K562 (cell line): ENCODE results near the gene GPR153.

Experiments used
- CREB1 ChIP-seq, 2 experiments: sonication (generic) in 1 of 2; formaldehyde crosslinking in 1 of 2; IDR thresholded peaks; 2 replicates each; pipeline versions ENCODE4 v1.6.1 to v1.8.0; 2012 to 2022; ENCODE audit warnings: inconsistent platforms in 1 of 2, mild to moderate bottlenecking in 1 of 2, missing genetic modification reagents in 1 of 2, moderate library complexity in 1 of 2
- ETV6 ChIP-seq, 3 experiments: fragments of 150-350 bp in 1 of 3; sonication (generic) in 1 of 3; formaldehyde crosslinking in 1 of 3; IDR thresholded peaks; 2 replicates each; pipeline versions ENCODE4 v1.6.1 to v1.8.0; 2014 to 2022; ENCODE audit warnings: borderline replicate concordance in 2 of 3, low read depth in 2 of 3, antibody characterized with exemption in 1 of 3, low read length in 1 of 3, mild to moderate bottlenecking in 1 of 3, missing genetic modification reagents in 1 of 3
- PHF20 ChIP-seq: fragments of 450-650 bp; IDR thresholded peaks from 2 replicates; pipeline ENCODE4 v1.6.1; 2018; ENCODE audit not compliant: partially characterized antibody
- ZNF780A ChIP-seq: fragments of 250-450 bp; sonication (Bioruptor Pico); IDR thresholded peaks from 2 replicates; pipeline ENCODE4 v1.5.0; 2021; ENCODE audit warnings: mild to moderate bottlenecking

DNA sequence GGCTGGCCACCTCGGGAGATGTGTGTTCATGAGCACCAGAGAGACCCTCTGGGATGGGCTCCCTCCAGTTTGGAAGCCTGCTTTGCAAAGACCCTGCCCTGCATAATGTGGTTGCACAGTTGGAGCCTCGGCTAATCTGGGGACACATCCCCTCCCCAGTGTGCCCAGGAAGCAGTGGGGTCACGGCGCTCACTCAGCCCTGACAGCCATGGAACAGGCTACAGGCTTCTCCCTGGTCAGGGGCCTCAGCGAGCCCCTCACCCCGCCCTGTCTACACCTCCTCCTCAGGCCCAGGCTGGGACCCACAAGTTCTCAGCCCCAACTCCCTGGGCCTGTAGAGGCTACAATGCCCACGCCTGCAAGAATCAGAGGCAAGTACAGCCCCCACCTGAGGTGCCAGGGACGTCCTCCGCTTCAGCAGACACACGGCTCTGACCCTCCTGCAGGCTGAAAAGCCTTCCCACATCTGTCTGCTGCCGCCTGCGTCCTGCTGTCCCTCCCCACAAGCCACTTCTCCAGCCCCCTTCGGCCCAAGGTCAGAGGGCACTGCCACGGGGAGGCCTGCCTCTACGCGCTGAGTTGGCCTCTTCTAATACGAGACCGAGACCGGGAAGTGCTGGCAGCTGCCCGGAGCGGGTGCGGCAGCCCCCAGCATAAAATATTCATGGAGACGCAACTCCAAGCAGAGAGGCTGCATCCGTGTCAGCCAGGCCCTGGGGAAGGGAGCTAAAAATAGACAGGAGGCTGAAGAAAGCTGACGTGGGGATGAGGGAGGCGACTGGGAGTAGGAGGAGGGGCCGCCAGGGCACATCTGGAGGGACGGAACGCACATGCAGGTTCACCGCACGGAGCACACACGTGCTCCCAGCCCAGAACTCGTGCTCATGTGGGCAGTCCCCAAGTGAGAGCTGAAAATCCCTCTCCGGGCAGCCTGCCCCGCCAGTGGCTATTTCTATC is 15.2 kb upstream of the GPR153 start:
- TF ChIP-seq ETV6 (IDR thresholded peaks at IDR 0.05; ENCODE audit: borderline replicate concordance in 1 of 2, low read depth in 2 of 2, low read length in 1 of 2) (no peak), ETV6 (CRISPR knock-in tag; IDR thresholded peaks at IDR 0.05; ENCODE audit: borderline replicate concordance) (no peak), ZNF780A (CRISPR knock-in tag) (no peak), CREB1 (IDR thresholded peaks at IDR 0.05) (no peak), CREB1 (CRISPR knock-in tag; IDR thresholded peaks at IDR 0.05) (no peak), PHF20 (no peak)
